Thyroid gland (tissue), 4 donors: ENCODE data around the gene SRRT. TPM values are rescaled to one million over a fixed set of nuclear protein-coding genes. Genes with fewer than 3 reads are reported as not detected.

Experiments
- DNase-seq, 2 donors: peaks; one replicate each; pipeline ENCODE4 v3.0.0-alpha.2; 2019
- H3K27ac ChIP-seq, 3 donors: fragments of 200-600 bp; sonication (generic); 1 replicate in 2 of 3; 2 replicates in 1 of 3; pipeline ENCODE4 v1.5.1; 2016 to 2019; ENCODE audit warnings: mild to moderate bottlenecking in 1 of 3, moderate library complexity in 1 of 3
- H3K27me3 ChIP-seq: fragments of 200-600 bp; sonication (generic); one replicate; pipeline ENCODE4 v1.5.1; 2019
- H3K36me3 ChIP-seq, 2 donors: fragments of 200-600 bp; sonication (generic); one replicate each; pipeline ENCODE4 v1.5.1; 2016 to 2019
- H3K4me1 ChIP-seq, 2 donors: fragments of 200-600 bp; sonication (generic); one replicate each; pipeline ENCODE4 v1.5.1; 2017 to 2019
- H3K4me3 ChIP-seq, 3 donors: fragments of 200-600 bp; sonication (generic); replicated peaks in 1 of 3; 1 replicate in 2 of 3; 2 replicates in 1 of 3; pipeline ENCODE4 v1.5.1; 2016; ENCODE audit warnings: mild to moderate bottlenecking in 1 of 3
- H3K9me3 ChIP-seq: fragments of 200-600 bp; sonication (generic); one replicate; pipeline ENCODE4 v1.5.1; 2017
- POLR2A ChIP-seq, 2 donors: fragments of 450-650 bp; IDR thresholded peaks; one replicate each; pipeline ENCODE4 v1.6.1; 2017; ENCODE audit warnings: antibody characterized with exemption in 2 of 2, mild to moderate bottlenecking in 2 of 2, moderate library complexity in 1 of 2
- WGBS, 2 donors: methylation state at CpG; one replicate each; pipeline ENCODE4 v1.1.5; 2017; 5-methylcytosine and 5-hydroxymethylcytosine counted together
- intact Hi-C: fragments of 100-400 bp; cut with DNase I; formaldehyde crosslinking; loops from one replicate; pipeline ENCODE4 v1.15.1; 2023
- total RNA-seq, 4 donors: library from RNA; depleted of rRNA; stranded (reverse); fragments of >200 nt; gene quantifications; one replicate each; pipeline ENCODE4 v1.2.3, GENCODE V29; 2016
- TF ChIP-seq, protein P1 (sequence below), 6 experiments: fragments of 200-600 bp in 3 of 6; fragments of 450-650 bp in 3 of 6; sonication (generic) in 3 of 6; IDR thresholded peaks; one replicate each; pipeline ENCODE4 v1.5.1; 2016 to 2019; ENCODE audit warnings: antibody characterized with exemption in 6 of 6, mild to moderate bottlenecking in 2 of 6, inconsistent platforms in 1 of 6, moderate library complexity in 1 of 6

The SRRT gene
- total RNA-seq, 4 donors from 2014 or later, result 62.5 to 109 (median 93.2) TPM

- Histone ChIP-seq H3K27me3 (no peaks in the 10 kb centered on the region), H3K36me3 (peaks cover 0 to 5% of the 10 kb centered on the region in 2 donors), H3K9me3 (no peaks in the 10 kb centered on the region), H3K4me1 (peaks cover 11 to 19% of the 10 kb centered on the region in 2 donors), H3K27ac (no peak overlapping the region), H3K4me3 (no peak overlapping the region)
- 69 to 73% methylated on average over 10 of the region's 10 CpGs for WGBS, 2 donors
- no peak for DNase-seq
- intact Hi-C loops, result no loop called here
- TF ChIP-seq, protein P1, sequence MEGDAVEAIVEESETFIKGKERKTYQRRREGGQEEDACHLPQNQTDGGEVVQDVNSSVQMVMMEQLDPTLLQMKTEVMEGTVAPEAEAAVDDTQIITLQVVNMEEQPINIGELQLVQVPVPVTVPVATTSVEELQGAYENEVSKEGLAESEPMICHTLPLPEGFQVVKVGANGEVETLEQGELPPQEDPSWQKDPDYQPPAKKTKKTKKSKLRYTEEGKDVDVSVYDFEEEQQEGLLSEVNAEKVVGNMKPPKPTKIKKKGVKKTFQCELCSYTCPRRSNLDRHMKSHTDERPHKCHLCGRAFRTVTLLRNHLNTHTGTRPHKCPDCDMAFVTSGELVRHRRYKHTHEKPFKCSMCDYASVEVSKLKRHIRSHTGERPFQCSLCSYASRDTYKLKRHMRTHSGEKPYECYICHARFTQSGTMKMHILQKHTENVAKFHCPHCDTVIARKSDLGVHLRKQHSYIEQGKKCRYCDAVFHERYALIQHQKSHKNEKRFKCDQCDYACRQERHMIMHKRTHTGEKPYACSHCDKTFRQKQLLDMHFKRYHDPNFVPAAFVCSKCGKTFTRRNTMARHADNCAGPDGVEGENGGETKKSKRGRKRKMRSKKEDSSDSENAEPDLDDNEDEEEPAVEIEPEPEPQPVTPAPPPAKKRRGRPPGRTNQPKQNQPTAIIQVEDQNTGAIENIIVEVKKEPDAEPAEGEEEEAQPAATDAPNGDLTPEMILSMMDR (IDR thresholded peaks at IDR 0.05), result no peak
Observed at GRCh38 chr7:100863406-100863950, 11.4 kb upstream of the SRRT start.

DNA sequence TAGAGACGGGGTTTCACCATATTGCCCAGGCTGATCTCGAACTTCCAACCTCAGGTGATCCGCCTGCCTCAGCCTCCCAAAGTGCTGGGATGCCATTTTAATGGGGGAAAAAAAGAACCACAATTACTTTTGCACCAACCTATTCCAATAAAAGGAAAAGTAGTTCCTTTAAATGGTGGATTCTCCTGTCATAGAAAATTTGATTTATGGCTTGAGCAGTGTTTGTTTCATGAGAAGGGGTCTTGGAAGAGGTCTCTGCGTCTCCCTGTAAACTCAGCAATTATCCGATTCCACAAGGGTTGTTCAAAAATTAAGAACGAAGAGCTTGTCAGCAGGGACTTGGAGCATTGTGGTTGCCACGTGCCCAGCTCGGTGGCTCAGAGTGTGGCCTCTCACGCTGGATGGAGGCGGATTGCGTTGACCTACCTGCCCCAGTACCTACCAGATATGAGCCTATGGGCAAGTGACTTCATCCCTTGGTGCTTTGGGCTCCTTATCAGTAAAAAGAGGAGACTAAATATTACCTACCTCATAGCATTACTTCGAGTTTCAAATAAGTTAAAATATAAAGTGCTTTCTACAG, 10.5 kb upstream of the SRRT start:
- no peak for DNase-seq
- TF ChIP-seq, protein P1 (IDR thresholded peaks at IDR 0.05), result no peak
- no peak for TF ChIP-seq POLR2A (IDR thresholded peaks at IDR 0.05)
- Histone ChIP-seq H3K27ac (no peak overlapping the region), H3K4me1 (peaks cover 14 to 26% of the 10 kb centered on the region in 2 donors), H3K36me3 (peaks cover 0 to 5% of the 10 kb centered on the region in 2 donors), H3K9me3 (no peaks in the 10 kb centered on the region), H3K27me3 (no peaks in the 10 kb centered on the region), H3K4me3 (no peak overlapping the region)
- intact Hi-C loops, result no loop called here
- 90% methylated on average over 12 of the region's 12 CpGs for WGBS, 2 donors

DNA sequence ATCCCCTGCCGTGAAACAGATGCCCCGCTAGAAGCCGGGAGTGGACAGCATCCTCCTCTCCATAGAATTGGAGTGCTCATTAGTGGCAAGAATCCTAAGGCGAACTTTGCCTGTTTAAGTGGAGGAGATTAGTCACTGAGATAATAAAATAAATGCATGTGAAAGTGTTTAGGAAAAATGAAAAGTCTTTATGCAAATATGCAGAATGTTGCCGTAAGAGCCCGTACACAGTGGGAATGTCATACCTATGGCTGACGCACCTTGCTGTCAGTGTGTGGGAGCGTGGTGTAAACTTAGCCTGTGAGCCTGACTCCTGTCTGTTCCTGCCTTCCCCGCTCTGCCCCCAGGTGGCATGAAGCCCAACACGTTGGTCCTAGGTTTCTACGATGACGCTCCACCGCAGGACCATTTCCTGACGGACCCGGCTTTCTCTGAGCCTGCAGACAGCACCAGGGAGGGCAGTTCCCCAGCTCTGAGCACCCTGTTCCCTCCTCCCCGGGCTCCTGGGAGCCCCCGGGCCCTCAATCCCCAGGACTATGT, 9.5 kb upstream of the SRRT start:
- intact Hi-C loops, result no loop called here
- 86 to 91% methylated on average over 10 to 16 of the region's 17 CpGs for WGBS, 2 donors
- no peak overlapping the region for H3K4me3 ChIP-seq
- H3K4me1 ChIP-seq, result peaks cover 14 to 26% of the 10 kb centered on the region in 2 donors
- peak overlapping the region in 2 of 3 donors; percentile 5 to 96 for H3K27ac ChIP-seq
- DNase-seq, result no peak
- H3K27me3 ChIP-seq, result no peaks in the 10 kb centered on the region
- peaks cover 0 to 7% of the 10 kb centered on the region in 2 donors for H3K36me3 ChIP-seq
- TF ChIP-seq POLR2A (IDR thresholded peaks at IDR 0.05), result no peak
- TF ChIP-seq, protein P1 (IDR thresholded peaks at IDR 0.05), result no peak
- H3K9me3 ChIP-seq, result no peaks in the 10 kb centered on the region

GRCh38 chr7:100865938-100866728, 8.8 kb upstream of the SRRT start:
- Histone ChIP-seq H3K36me3 (peaks cover 1 to 14% of the 10 kb centered on the region in 2 donors), H3K4me3 (peak overlapping the region in 1 of 3 donors; percentile 72), H3K27ac (peak overlapping the region; percentile 96 to 99 (median 96)), H3K4me1 (peaks cover 14 to 26% of the 10 kb centered on the region in 2 donors), H3K9me3 (no peaks in the 10 kb centered on the region), H3K27me3 (no peaks in the 10 kb centered on the region)
- no peak for TF ChIP-seq POLR2A (IDR thresholded peaks at IDR 0.05)
- TF ChIP-seq, protein P1 (IDR thresholded peaks at IDR 0.05), result no peak
- 78 to 81% methylated on average over 23 to 36 of the region's 46 CpGs for WGBS, 2 donors
- peak; percentile 72 to 75 for DNase-seq
- intact Hi-C loops, result no loop called here
